T-helper 22 cell (primary cell): ENCODE measurements around the gene EIPR1.
"Not testable (repeated sequence)": the region's sequence is repeated elsewhere in the genome, so short reads cannot be mapped to it uniquely, and the experiment has no call there.

ENCODE experiments used
- DNase-seq: peaks from one replicate; pipeline ENCODE4 v3.0.0-alpha.2; 2020; ENCODE audit warnings: low read depth

Gene EIPR1

GRCh38 chr2:3211256-3212060, 166.2 kb downstream of the EIPR1 start:
- no peak for DNase-seq

- DNase-seq, result no peak
Measured at GRCh38 chr2:3210257-3210656, 167.4 kb downstream of the EIPR1 start.

DNA sequence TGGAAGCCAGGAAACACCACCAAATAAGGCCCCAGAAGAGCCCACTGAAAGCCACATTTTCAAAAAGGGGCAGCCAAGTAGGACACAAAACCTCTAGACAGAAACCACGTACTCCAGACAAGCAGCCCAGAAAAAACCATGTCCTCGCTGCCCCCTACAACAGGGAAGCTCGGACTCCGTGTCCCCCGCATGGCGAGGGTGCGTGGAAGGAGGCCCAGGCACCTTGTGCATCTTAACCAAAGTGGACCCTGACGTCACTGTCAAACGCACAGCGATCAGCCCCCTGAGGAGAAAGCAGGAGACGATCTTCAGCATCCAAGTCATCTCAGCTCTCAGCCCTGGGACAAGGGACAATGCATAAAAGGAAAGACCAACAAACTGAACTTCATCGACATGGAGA, 168.4 kb downstream of the EIPR1 start:
- DNase-seq, result no peak

GRCh38 chr2:3208591-3208990, 169.0 kb downstream of the EIPR1 start:
- DNase-seq, result no peak

DNA sequence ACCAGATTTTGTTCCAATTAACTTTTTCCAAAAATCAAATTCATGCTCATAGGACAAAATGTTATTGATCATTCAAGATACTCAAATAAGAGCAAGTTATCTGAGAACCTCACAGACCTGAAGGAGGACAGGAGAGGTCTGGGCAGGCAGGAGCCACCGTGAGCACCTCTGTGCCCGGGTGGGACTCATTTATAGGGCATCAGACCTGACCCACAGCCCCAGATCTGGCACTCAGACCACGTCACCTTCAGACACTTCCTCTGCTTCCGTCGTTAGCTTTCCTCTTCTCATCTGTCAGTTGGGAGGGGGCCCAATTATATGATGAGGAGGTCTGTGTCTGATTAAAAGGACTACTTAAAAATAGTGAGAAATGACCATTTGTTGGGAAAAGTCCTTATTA, 169.4 kb downstream of the EIPR1 start:
- no peak for DNase-seq

- DNase-seq, result no peak
Measured at GRCh38 chr2:3207091-3207491, 170.5 kb downstream of the EIPR1 start.

DNA sequence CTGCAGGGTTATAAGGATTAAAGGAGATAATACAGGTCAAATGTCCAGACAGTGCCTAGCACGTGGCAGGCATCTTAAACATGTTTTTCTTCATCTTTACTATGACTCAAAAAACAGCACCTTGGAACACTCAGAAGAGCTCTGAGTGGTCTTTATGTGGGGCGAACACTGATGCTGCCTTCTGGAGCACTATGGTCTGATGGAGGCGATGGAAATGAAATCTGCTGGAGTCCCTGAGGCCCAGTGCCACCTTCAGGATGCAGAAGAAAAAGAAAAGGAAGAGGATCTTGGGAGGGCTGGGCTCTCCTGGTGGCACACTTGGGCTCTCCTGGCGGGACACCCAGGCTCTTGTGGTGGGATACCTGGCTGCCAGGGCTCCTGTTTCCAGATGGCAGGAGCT, 171.8 kb downstream of the EIPR1 start:
- DNase-seq, result no peak

- no peak for DNase-seq
Measured at GRCh38 chr2:3204031-3204821, 173.4 kb downstream of the EIPR1 start.

DNA sequence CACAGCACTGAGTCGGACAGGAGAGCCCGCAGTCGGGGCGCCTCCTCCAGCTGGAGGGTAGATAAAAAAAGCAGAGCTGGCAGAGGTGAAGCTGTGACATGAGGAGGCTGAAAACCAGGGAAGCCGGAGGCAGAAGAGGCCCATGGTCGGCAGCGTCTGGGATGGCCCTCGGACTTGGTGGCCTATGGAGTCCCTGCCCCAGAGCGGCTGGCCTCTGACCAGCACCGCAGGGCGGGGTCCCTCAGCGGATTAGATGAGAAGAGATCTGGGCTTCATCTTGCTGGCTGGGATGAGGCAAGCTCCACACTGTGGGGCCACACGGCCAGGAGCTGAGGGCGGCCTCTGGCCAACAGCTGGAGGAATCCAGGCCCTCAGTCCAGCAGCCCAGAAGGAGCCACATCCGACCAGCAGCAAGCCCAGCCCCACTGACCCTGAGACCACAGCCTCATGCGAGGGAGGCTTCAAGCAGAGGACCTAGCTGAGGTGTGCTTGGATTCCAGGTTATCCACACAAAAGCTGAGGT, 174.1 kb downstream of the EIPR1 start:
- no peak for DNase-seq

- no peak for DNase-seq
Measured at GRCh38 chr2:3202926-3203325, 174.7 kb downstream of the EIPR1 start.

GRCh38 chr2:3201281-3201680, 176.3 kb downstream of the EIPR1 start:
- DNase-seq, result no peak

- no peak for DNase-seq
Measured at GRCh38 chr2:3200420-3200939, 177.1 kb downstream of the EIPR1 start.

- DNase-seq, result no peak
Measured at GRCh38 chr2:3199627-3200345, 177.8 kb downstream of the EIPR1 start.

GRCh38 chr2:3198671-3199192, 178.9 kb downstream of the EIPR1 start:
- DNase-seq, result not testable (repeated sequence)

DNA sequence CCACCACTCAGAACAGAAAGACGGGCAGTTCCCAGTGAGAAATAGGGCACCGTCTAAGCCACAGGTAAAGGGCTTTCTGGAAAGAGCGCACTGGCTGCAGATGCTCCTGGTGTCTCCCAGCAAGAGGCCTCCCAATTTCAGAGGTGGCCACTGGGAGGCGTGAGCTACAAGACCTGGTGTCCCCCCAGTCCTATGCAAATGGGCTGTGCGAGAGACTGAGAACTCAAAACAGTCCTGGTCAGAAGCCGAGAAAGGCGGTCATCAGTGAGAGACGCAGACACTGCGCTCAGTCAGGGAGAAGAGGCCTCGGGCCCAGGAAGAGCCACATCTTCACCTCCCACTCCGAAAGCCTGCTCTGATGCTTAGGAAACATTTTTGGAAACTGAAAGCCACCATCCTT, 179.5 kb downstream of the EIPR1 start:
- DNase-seq, result no peak

GRCh38 chr2:3197308-3197707, 180.3 kb downstream of the EIPR1 start:
- no peak for DNase-seq

GRCh38 chr2:3196716-3197115, 180.9 kb downstream of the EIPR1 start:
- no peak for DNase-seq

DNA sequence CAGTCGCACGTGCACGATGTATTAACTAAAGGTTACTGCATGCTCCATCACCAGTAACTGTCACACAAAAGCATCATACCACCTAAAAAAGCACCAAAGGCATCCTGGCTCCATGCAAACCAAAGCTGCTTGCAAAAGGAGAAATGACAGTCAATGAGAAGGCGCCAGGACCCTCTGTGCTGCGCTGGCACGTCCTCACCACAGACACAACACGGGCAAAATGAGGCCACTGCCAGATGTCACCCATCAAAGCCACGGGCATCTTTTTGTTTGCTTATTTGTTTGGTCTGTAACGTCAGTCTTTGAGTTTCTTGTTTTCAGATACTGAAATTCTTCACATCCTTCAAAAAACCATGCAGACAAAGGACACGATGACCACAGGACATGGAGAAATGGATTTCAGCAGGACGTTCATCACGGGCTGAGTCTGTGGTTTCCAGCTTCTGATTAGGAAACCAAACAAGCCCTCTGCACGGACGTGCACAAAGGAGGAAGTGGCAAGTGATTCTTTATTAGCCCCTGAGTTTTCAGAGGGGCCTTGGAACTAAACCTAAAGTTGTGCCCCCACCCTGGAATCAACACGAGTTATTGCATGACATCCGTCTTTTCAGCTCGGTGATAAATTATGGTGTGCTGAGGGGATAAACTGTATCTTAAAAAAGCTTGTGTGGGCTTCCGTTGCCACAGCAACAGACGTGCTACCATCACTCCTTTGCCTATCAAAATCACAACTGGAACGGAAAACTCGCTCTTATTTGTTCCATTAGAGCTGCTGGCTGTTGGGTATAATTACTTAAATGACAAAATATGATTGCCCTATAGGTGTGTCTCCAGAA, 181.8 kb downstream of the EIPR1 start:
- no peak for DNase-seq

DNA sequence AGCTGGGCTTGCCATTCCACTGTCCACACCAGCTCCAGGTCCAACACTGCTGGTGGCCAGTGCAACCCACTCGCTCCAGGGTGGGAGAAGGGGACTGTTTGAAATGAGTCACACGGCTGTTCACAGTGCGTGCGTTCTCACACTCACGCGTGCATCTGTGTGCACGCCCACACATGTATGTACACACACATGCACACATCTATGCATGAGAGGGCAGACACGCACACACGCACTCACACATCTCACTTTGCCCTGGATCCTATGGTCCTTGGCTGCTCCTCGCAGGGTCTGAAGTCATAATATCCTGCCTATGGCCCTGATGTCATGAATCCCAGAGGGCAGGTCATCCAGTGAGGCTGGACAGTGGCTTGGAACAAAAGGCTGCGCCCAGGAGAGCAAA, 182.8 kb downstream of the EIPR1 start:
- no peak for DNase-seq

- no peak for DNase-seq
Measured at GRCh38 chr2:3193443-3194330, 183.9 kb downstream of the EIPR1 start.
